Tibial nerve (tissue), 3 donors: Measurements from ENCODE around the gene KCMF1.

ENCODE experiments used
- POLR2A ChIP-seq, 2 donors: fragments of 450-650 bp; IDR thresholded peaks; one replicate each; pipeline ENCODE4 v1.6.1; 2017; ENCODE audit warnings: antibody characterized with exemption in 2 of 2, mild to moderate bottlenecking in 2 of 2, moderate library complexity in 2 of 2
- TF ChIP-seq, protein P1 (sequence below), 5 experiments: fragments of 200-600 bp in 3 of 5; fragments of 450-650 bp in 2 of 5; sonication (generic) in 3 of 5; IDR thresholded peaks; one replicate each; pipeline ENCODE4 v1.5.1; 2016 to 2019; ENCODE audit warnings: antibody characterized with exemption in 5 of 5, mild to moderate bottlenecking in 3 of 5, moderate library complexity in 2 of 5

DNA sequence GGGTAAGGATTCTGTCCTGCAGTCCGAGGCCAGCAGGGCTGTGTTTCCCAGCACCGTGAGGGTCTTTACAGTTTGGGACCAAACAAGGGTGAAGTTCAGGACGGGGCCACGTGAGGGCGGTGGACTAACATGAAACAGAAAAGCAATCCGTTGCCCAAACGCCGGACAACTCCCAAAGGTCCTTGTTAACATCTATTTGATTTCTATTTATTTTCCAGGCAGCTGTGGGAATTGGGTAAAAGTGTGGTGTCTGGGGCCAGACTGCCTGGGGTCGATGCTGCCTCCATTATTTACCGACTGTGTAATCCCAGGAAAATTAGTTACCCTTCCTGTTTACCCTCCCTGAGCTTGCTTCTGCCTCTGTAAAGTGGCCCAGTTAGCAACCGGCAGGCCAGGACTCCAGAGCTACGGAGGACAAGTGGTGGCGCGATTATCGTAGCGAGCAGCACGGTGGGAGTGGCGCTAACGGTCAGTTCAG, 96.0 kb downstream of the KCMF1 start:
- TF ChIP-seq POLR2A (IDR thresholded peaks at IDR 0.05), result no peak
- TF ChIP-seq, protein P1, sequence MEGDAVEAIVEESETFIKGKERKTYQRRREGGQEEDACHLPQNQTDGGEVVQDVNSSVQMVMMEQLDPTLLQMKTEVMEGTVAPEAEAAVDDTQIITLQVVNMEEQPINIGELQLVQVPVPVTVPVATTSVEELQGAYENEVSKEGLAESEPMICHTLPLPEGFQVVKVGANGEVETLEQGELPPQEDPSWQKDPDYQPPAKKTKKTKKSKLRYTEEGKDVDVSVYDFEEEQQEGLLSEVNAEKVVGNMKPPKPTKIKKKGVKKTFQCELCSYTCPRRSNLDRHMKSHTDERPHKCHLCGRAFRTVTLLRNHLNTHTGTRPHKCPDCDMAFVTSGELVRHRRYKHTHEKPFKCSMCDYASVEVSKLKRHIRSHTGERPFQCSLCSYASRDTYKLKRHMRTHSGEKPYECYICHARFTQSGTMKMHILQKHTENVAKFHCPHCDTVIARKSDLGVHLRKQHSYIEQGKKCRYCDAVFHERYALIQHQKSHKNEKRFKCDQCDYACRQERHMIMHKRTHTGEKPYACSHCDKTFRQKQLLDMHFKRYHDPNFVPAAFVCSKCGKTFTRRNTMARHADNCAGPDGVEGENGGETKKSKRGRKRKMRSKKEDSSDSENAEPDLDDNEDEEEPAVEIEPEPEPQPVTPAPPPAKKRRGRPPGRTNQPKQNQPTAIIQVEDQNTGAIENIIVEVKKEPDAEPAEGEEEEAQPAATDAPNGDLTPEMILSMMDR (IDR thresholded peaks at IDR 0.05), result peak; percentile 70 to 88 (median 82)
